Activated CD8-positive, alpha-beta memory T cell treated with anti-CD3 and anti-CD28 coated beads, Interleukin-2, amount 50 U/mL, for 24 hours (primary cell): ENCODE data around the gene ANKRD6.

Source experiments
- DNase-seq: peaks from one replicate; pipeline ENCODE4 v3.0.0-alpha.2; 2020; ENCODE audit errors: extremely low read depth

The ANKRD6 gene

DNA sequence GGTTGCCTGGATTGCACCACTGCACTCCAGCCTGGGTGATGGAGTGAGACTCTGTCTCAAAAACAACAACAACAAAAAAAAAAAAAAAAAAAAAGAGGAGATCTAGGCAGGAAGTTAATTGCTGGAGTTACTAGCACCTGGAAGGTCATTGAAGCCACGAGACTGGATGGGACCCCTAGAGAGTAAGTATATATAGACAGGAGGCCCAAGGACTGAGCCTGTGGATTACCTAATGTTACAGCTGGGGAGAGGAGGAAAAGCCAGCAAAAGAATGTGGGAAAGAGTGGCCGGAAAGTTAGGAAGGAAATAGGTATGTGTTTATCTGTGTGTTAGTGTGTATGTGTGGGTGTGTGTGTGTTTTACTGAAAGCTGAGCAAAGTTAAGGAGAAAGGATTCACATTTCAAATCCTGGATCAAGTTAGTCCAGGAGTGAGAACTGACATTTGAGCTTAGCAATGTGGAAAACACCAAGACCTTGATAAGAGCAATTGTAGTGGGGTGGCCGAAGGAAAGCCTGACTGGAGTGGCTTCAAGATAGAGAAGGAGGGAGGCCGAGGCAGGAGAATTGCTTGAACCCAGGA, 38.4 kb downstream of the ANKRD6 start:
- no peak for DNase-seq

DNA sequence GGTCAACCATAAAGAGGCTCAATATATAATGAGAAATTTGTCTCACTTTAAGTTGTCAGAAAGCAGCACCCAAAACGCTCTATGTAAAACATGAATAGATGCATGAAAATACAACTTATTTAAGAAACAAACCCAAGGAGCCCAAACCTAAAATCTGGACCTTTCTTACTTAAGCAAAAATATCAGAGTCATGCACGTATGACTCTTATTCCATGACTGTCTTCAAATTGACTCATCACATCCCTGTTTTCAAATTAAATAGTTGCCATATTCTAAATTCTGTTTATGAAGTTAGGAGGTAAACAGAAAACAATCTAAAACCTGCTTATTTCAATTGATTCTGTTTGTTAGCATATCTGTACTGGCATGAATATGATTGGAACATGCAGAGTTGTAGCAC, 42.1 kb downstream of the ANKRD6 start:
- DNase-seq: no peak

DNA sequence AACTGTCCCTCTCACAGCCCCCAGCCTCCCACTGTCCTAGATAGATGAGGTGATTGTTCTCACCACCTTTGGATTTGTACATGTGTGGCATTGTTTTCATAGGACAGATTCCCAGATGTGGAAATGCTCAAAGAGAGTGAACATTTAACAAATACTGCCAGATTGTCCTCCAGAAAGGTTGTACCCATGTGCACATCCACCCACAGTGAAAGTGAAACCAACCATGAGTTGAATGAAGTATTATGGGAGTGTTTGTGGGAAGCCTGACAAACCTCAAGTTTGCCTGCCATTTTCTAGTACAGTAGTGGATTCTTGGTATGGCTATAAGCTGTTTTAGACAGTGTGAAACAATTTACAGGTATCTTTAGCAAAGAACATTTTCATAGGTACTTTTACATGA, 42.7 kb downstream of the ANKRD6 start:
- no peak for DNase-seq

DNA sequence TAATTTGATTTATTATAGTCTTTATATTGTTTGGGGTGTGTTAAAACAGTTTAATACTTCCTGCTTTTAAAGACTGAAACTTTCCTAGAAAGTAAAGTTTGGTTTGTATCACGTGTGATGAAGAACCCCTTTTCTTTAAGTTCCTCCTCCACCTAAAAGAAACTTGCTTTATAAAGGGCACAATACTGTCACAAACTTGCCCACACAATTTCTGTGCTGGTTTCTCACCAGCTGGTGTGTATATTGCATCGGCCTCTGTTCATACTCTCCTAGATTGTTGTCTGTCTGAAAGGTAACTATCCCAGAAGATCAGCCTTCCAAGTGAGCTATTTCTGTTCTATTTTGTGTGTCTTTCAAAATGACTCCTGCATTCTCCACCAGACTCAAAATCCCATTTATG, 46.9 kb downstream of the ANKRD6 start:
- no peak for DNase-seq

DNA sequence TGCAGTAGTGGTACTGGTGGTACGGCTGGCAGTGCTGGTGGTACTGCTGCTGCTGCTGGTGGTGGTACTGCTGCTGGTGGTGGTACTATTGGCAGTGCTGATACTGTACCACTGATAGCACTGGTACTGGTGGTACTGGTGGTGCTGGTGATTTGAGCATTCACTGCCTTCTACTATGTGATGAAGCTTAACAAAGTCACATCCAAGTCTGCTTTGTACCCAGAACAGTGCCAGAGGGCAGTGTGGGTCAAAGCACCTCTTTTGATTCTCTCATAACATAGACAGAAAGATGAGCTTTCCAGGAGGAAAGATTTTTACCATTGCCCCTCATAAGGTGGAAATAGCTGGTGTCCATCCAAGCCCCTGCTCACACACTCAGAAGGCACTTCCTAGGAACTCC, 48.7 kb downstream of the ANKRD6 start:
- no peak for DNase-seq

- DNase-seq: no peak
Measured at GRCh38 chr6:89482126-89482525, 49.2 kb downstream of the ANKRD6 start.

DNA sequence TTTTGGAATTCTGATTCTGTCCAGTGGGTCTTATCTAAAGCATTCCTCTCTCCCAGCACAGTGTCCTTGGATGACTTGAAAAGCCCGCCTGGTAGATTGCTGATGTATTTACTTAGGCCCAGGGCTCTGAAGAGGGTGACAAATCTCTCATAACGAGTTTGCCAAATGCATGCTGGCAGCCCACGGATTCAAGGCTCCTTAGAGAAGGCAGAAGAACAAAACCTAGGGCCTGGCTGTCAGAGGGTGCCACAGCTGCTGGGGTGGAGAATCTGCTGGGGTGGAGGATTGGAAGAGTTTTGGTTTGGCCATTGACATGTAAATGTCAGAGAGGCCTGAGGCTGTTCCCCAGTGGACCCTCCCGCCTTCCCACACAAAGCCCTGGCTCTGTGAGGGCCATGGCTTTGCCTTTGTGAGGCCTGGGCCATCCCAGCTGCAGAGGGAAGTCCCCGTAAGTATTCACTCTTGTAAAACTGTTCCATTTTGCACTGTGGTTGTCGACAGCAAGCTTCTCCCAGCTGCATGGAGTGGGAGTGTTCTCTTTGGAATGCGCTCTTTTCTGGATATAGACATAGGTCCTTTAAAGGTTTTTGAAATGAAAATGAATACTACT, 50.3 kb downstream of the ANKRD6 start:
- no peak for DNase-seq

DNA sequence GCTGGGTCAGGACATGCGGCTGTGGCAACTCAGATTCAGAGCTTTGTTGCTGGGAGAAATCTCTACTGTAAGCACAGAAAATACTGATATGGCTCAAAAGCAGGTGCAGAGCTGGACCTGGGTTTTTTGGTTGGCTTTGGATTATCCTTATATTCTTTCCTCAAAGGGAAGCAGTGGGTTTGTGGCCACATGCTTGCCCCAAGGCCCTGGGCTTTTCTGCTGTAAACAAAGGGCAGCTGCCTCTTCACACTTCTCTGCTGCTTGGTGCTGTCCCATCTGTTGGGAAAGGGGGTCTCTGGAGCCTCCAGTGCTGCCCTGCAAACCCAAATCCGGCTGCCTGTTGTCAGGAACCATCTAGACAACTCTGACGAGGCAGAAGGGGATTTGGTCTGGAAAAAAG, 52.4 kb downstream of the ANKRD6 start:
- no peak for DNase-seq

GRCh38 chr6:89487864-89488263, 54.9 kb downstream of the ANKRD6 start:
- DNase-seq: no peak

DNA sequence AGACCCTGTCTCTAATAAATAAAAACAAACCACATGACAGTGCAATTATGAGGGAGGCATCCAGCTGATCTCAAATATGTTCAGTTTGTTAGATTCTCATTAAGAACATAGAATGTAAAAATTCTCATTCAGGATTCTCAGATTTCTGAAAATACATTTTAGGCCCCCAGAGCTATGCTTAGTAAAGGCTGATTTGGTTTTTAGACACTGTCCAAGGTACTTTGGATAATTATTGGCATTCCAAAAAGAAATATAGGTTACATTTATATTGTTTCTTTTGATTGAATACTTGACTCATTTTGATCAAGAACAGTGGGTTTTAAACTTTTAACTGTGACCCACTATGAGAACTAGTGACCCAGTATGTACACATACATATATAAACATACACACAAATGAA, 55.5 kb downstream of the ANKRD6 start:
- DNase-seq: no peak

GRCh38 chr6:89489078-89489477, 56.1 kb downstream of the ANKRD6 start:
- DNase-seq: no peak

DNA sequence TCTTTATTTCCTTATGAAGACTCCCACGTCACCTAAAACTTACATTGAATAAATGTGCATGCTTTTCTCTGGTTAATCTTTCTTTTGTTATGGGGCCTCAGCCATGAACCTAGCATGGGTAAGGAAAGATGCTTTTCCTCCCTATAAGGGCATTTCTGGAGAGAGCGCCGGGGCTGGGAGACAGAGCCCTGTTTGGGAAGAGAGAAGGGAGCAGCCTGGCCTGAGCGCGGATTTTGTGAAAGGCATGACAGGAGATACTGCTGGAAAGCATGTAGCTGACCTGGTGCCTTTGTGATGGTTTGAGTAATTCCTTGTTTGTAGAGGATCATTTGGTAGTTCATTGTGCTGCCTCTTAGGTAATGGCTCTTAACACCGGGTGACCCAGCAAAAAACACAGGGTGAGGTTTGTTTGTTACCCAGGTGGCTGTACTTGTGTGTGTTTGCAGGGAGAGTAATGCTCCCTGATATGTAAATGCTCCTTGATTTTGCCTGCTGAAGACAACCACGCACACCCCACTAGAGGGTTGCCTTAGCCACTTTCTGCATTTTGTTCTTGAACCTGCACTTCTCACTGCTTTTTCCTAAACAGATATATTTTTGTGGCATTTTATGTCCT, 59.2 kb downstream of the ANKRD6 start:
- no peak for DNase-seq

DNA sequence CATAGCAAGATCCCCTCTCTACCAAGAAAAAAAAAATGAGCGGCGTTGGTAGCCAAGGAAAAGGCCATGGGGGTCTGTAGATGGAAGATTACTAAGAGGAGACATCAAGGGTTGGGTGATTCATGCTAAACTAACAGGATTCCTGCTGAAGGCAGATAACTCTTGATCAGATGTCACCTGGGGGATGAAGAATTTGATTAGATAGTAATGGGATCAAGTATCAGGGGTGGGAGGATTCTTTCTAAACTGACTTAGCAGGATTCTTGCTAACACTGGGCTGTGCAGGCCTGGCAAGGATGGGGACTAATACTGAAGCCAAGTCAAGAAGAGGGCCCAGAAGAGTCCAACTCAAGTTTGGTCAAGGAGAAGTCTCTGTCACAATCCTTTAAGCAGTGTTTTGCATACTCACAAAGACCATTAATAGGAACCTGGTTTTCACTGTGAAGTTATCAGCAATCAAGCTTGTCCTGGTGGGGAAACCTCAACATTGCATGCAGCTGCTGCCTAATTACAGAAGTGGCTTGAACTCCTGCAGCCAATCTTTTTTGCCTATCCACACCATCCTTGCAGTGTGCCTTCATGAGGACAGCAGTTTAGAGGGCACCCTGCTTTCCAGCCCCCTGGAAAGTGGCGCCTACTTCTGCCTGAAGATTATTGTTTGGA, 61.3 kb downstream of the ANKRD6 start:
- no peak for DNase-seq

GRCh38 chr6:89495961-89496535, 63.1 kb downstream of the ANKRD6 start:
- no peak for DNase-seq

DNA sequence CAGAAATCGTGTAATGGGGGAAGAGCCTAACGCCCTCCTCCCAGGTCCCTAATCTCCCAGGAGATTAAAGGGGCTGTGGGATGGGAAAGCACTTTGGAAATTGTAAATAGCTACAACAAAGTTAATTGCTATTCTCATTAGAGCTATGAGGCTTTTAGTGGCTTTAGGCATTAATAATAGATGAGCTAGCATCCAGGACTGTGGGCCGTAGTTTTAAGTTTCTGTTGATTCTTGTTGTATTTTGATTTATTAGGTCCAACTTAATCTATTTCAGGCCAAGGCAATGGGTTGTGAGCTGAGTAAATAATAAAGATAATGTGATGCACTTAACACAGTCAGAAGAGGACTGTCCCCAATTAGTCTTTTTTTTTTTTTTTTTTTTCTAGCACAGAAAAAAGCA, 67.7 kb downstream of the ANKRD6 start:
- DNase-seq: no peak

GRCh38 chr6:89501222-89501621, 68.3 kb downstream of the ANKRD6 start:
- DNase-seq: no peak

DNA sequence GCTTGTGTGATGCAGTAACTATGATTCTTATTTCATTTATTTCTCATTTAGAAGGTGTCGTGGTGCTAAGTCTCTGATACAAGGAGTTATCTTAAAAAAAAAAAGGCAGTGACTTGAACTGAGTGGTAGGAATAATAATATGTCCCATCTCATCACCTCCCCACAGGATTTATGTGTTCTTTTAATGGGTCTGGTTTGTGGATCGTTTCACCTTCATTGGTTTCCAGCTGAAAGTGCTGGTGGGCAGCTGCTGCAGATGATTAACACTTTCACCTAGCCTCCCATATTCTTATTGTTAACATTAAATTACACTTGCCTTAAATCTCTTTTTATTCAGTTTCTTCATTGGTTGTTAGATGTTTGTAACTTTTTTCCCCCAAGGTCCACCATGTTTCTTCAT, 68.8 kb downstream of the ANKRD6 start:
- DNase-seq: no peak

- no peak for DNase-seq
Measured at GRCh38 chr6:89503641-89504040, 70.7 kb downstream of the ANKRD6 start.

- DNase-seq: no peak
Measured at GRCh38 chr6:89505847-89506246, 72.9 kb downstream of the ANKRD6 start.

GRCh38 chr6:89506716-89507617, 74.0 kb downstream of the ANKRD6 start:
- no peak for DNase-seq

DNA sequence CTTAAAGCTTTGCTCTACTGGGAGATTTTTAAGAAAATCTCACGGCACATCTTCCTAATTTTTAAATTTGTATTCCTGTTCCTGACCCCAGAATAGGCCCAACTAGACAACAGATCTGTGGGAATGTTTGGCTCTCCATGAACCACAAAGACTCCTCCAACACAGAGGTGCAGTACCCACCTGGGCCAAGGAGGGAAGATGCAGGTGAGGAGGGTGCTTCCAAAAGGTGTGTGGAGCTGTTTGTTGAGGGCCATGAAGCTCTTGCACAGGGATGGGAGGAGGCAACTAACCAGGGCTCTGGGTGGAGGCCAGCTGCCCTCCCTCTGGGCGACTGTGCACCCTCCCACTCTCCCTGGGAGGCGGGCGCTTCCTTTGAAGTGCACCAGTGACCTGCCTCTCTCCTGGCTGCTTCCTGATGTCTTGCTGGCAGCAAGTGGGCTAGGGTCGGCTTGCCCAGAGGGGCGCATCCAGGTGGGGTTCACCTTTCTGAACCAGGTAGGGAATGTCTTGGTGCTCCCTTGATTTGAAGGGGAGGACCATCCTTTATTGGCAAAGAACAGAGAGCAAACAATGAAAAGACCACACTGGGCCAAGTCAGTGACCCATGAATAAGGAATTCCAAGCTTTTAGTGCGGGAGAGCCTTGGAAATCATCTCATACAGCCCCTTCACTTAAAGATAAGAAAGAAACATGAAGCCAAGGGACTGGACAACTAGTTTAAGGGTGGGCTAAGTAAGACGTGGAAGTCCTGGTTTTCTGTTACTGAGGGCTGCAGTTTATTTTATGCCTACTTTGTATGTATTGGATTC, 76.0 kb downstream of the ANKRD6 start:
- no peak for DNase-seq
